Measurements from ENCODE around the gene DCANP1. TPM values are rescaled to one million over a fixed set of nuclear protein-coding genes. Genes with fewer than 3 reads are reported as not detected.

The DCANP1 gene
- total RNA-seq, 2 experiments from 2014 or later = not detected

- intact Hi-C loops (cut with micrococcal nuclease; ENCODE audit: unreplicated experiment) = no loop called here
- ChIA-PET CTCF (ENCODE audit: unreplicated experiment) (no interaction called here), POLR2A (no interaction called here)
- TSS peak; percentile 82 for BruUV-seq (replicated peaks)
- no peak for DNase-seq (ENCODE audit: low spot score)
- Histone ChIP-seq H3K4me3 (ENCODE audit: low read depth, low read length, poor library complexity, severe bottlenecking) (peak overlapping the region; percentile 99), H3K4me1 (ENCODE audit: insufficient read depth, low read length, poor library complexity, severe bottlenecking) (peaks cover 37% of the 10 kb centered on the region), H4K20me1 (ENCODE audit: insufficient read depth, low read length) (peaks cover 28% of the 10 kb centered on the region), H3K9me3 (ENCODE audit: low read length) (no peaks in the 10 kb centered on the region), H3K4me2 (ENCODE audit: low read length) (peak overlapping the region; percentile 72), H2AFZ (ENCODE audit: low read length) (peak overlapping the region; percentile 98), H3K79me2 (ENCODE audit: insufficient read depth, low read depth, low read length) (peaks cover 37% of the 10 kb centered on the region), H3K36me3 (ENCODE audit: insufficient read depth, low read length) (peaks cover 25% of the 10 kb centered on the region; the same call in 1 of the 2 replicates), H3K27ac (ENCODE audit: low read depth, low read length, poor library complexity, severe bottlenecking) (no peak overlapping the region), H3K9me2 (ENCODE audit: insufficient read depth, low read length) (no peaks in the 10 kb centered on the region)
- TF ChIP-seq EZH2phosphoT487 (IDR thresholded peaks at IDR 0.05; ENCODE audit: borderline replicate concordance, low read depth, low read length) = no peak
- TF ChIP-seq CTCF (conservative IDR thresholded peaks at IDR 0.05; ENCODE audit: low read length) = no peak
These were observed 47.2 kb downstream of the DCANP1 start for GRCh38 chr5:135399794-135400542.

- Histone ChIP-seq H3K4me3 (ENCODE audit: low read depth, low read length, poor library complexity, severe bottlenecking) (peak within 1 kb of the TSS; percentile 99), H3K36me3 (ENCODE audit: insufficient read depth, low read length) (peaks cover 31% of the 10 kb centered on the region; the same call in 1 of the 2 replicates), H2AFZ (ENCODE audit: low read length) (peak within 1 kb of the TSS; percentile 98), H3K79me2 (ENCODE audit: insufficient read depth, low read depth, low read length) (peaks cover 46% of the 10 kb centered on the region), H3K27ac (ENCODE audit: low read depth, low read length, poor library complexity, severe bottlenecking) (peak within 1 kb of the TSS; percentile 69), H3K9me2 (ENCODE audit: insufficient read depth, low read length) (no peaks in the 10 kb centered on the region), H3K9me3 (ENCODE audit: low read length) (no peaks in the 10 kb centered on the region), H3K4me2 (ENCODE audit: low read length) (peak within 1 kb of the TSS; percentile 72), H4K20me1 (ENCODE audit: insufficient read depth, low read length) (peaks cover 35% of the 10 kb centered on the region), H3K4me1 (ENCODE audit: insufficient read depth, low read length, poor library complexity, severe bottlenecking) (peaks cover 37% of the 10 kb centered on the region)
- intact Hi-C loops (cut with micrococcal nuclease; ENCODE audit: unreplicated experiment) = no loop called here
- ChIA-PET CTCF (ENCODE audit: unreplicated experiment) (no interaction called here), POLR2A (no interaction called here)
- no TSS peak for BruUV-seq (replicated peaks)
- TF ChIP-seq EZH2phosphoT487 (IDR thresholded peaks at IDR 0.05; ENCODE audit: borderline replicate concordance, low read depth, low read length) (no peak), CTCF (conservative IDR thresholded peaks at IDR 0.05; ENCODE audit: low read length) (no peak)
- DNase-seq (ENCODE audit: low spot score) = peak; percentile 93
These were observed 48.0 kb downstream of the DCANP1 start, which contains the start of gene MACROH2A1 for GRCh38 chr5:135398855-135399793. Gene MACROH2A1, minus strand, starts transcription at chr5:135399231. Its CDS starts 10,138 bp downstream, at chr5:135389093.
